ENCODE measurements around the gene HCFC1. TPM values are rescaled to one million over a fixed set of nuclear protein-coding genes. Genes with fewer than 3 reads are reported as not detected.

HCFC1 gene
- total RNA-seq, 1 experiment from 2014 or later: 77.7 TPM

DNA sequence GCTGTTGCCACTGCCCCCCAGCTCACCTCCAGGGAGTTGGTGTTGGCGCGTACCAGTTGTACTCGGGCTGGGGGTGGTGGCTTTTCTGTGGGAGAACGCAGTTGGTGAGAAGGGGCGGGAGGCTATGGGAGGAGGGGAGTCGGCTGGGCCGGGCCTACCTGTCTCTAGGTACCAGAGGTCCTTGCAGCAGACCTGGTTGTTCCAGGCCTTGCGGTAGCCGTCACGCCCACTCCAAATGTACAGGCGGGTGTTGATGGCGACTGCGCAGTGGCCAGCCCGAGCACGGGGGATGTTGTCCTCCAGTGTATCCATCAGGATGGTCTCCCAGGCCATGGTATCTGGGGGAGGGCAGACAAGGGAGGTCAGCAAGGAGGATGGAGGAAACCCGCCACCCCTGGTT is 11.5 kb downstream of the HCFC1 start:
- Mint-ChIP-seq H3K9me3 (ENCODE audit: low read depth, unreplicated experiment) (no peaks in the 10 kb centered on the region), H3K4me3 (ENCODE audit: low read depth, unreplicated experiment) (no peak overlapping the region), H3K27me3 (ENCODE audit: unreplicated experiment) (no peaks in the 10 kb centered on the region), H3K4me1 (ENCODE audit: low read depth, unreplicated experiment) (no peaks in the 10 kb centered on the region), H3K36me3 (ENCODE audit: insufficient read depth, unreplicated experiment) (peaks cover 36% of the 10 kb centered on the region), H3K27ac (ENCODE audit: unreplicated experiment) (no peak overlapping the region)
- intact Hi-C loops (cut with micrococcal nuclease; ENCODE audit: unreplicated experiment): no loop called here
- TF ChIP-seq, protein P1, sequence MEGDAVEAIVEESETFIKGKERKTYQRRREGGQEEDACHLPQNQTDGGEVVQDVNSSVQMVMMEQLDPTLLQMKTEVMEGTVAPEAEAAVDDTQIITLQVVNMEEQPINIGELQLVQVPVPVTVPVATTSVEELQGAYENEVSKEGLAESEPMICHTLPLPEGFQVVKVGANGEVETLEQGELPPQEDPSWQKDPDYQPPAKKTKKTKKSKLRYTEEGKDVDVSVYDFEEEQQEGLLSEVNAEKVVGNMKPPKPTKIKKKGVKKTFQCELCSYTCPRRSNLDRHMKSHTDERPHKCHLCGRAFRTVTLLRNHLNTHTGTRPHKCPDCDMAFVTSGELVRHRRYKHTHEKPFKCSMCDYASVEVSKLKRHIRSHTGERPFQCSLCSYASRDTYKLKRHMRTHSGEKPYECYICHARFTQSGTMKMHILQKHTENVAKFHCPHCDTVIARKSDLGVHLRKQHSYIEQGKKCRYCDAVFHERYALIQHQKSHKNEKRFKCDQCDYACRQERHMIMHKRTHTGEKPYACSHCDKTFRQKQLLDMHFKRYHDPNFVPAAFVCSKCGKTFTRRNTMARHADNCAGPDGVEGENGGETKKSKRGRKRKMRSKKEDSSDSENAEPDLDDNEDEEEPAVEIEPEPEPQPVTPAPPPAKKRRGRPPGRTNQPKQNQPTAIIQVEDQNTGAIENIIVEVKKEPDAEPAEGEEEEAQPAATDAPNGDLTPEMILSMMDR (IDR thresholded peaks at IDR 0.05; ENCODE audit: unreplicated experiment): no peak
- DNase-seq: no peak
- CTCF ChIA-PET: no interaction called here
- no TSS peak for BruUV-seq (replicated peaks)

DNA sequence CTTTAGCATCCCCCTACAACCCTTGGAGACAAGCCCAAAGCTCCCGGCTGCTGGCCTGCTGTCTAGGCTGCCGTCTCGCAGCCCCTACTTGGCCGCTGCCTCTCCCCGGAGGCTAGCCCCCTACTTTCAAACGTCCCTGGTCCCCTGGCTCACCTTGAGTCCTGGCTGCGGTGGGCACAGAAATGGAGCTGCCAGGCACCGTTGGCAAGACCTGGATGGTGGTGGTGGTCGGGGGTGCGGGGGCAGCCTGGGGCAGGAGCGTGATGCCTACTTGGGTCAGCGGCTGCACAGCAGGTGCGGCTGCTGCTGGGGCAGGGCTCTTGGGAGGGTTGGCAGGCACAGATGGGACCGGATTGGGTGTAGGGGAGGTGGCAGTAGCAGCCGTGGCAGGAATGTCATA is 12.0 kb downstream of the HCFC1 start:
- Mint-ChIP-seq H3K4me1 (ENCODE audit: low read depth, unreplicated experiment) (no peaks in the 10 kb centered on the region), H3K27ac (ENCODE audit: unreplicated experiment) (no peak overlapping the region), H3K9me3 (ENCODE audit: low read depth, unreplicated experiment) (no peaks in the 10 kb centered on the region), H3K36me3 (ENCODE audit: insufficient read depth, unreplicated experiment) (peaks cover 38% of the 10 kb centered on the region), H3K4me3 (ENCODE audit: low read depth, unreplicated experiment) (no peak overlapping the region), H3K27me3 (ENCODE audit: unreplicated experiment) (no peaks in the 10 kb centered on the region)
- CTCF ChIA-PET: no interaction called here
- DNase-seq: no peak
- TF ChIP-seq, protein P1 (IDR thresholded peaks at IDR 0.05; ENCODE audit: unreplicated experiment): no peak
- intact Hi-C loops (cut with micrococcal nuclease; ENCODE audit: unreplicated experiment): no loop called here
- no TSS peak for BruUV-seq (replicated peaks)

DNA sequence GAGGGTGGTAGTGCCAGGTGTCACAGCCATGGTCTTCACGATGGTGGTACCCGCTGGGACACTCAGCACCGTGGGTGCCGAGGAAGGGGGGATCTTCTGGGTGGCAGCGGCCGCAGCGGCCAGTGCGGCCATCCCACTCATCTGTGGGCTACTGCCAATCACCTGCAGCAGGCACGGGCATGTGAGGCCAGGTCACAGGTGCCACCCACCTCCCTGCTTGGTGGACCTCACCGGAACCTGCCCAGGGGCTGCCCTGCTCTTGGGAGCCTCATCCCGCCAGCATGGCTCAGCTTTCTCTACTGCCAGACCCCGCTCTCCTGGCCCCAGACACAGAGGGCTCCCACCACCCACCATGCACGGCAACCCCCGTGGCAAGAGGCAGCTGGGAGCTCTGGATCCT is 13.0 kb downstream of the HCFC1 start:
- Mint-ChIP-seq H3K27ac (ENCODE audit: unreplicated experiment) (no peak overlapping the region), H3K4me1 (ENCODE audit: low read depth, unreplicated experiment) (no peaks in the 10 kb centered on the region), H3K36me3 (ENCODE audit: insufficient read depth, unreplicated experiment) (peaks cover 47% of the 10 kb centered on the region), H3K27me3 (ENCODE audit: unreplicated experiment) (no peaks in the 10 kb centered on the region), H3K4me3 (ENCODE audit: low read depth, unreplicated experiment) (no peak overlapping the region), H3K9me3 (ENCODE audit: low read depth, unreplicated experiment) (no peaks in the 10 kb centered on the region)
- TF ChIP-seq, protein P1 (IDR thresholded peaks at IDR 0.05; ENCODE audit: unreplicated experiment): no peak
- intact Hi-C loops (cut with micrococcal nuclease; ENCODE audit: unreplicated experiment): no loop called here
- BruUV-seq (replicated peaks): no TSS peak
- DNase-seq: no peak
- CTCF ChIA-PET: no interaction called here

DNA sequence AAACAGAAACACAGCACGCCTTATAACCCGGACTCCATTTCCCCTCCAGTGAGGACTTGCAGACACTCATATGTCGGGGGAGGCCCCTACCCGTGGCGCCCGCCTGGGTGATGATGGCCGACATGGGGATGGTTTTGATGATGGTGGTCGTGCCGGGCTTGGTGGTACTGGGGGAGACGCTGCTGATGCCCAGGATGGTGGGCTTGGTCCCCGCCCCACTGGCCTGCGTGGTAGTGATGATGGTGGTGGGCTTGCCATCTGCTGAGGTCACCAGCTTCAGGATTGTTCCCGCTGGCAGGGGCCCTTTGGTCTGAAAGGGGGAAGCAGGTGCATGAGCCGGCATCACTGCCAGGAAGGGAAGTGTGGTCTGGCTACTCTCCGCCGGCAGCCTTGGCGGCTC is 14.4 kb downstream of the HCFC1 start:
- Mint-ChIP-seq H3K4me1 (ENCODE audit: low read depth, unreplicated experiment) (no peaks in the 10 kb centered on the region), H3K27me3 (ENCODE audit: unreplicated experiment) (no peaks in the 10 kb centered on the region), H3K27ac (ENCODE audit: unreplicated experiment) (no peak overlapping the region), H3K36me3 (ENCODE audit: insufficient read depth, unreplicated experiment) (peaks cover 56% of the 10 kb centered on the region), H3K4me3 (ENCODE audit: low read depth, unreplicated experiment) (no peak overlapping the region), H3K9me3 (ENCODE audit: low read depth, unreplicated experiment) (no peaks in the 10 kb centered on the region)
- no TSS peak for BruUV-seq (replicated peaks)
- DNase-seq: no peak
- intact Hi-C loops (cut with micrococcal nuclease; ENCODE audit: unreplicated experiment): no loop called here
- TF ChIP-seq, protein P1 (IDR thresholded peaks at IDR 0.05; ENCODE audit: unreplicated experiment): no peak
- CTCF ChIA-PET: no interaction called here
